GM19397 (cell line): ENCODE results near the gene TAB3.

Source experiments
- ATAC-seq: cut with Tn5 transposase; IDR thresholded peaks from one replicate; pipeline ENCODE4 v1.9.1; 2021; ENCODE audit warnings: mild to moderate bottlenecking, moderate library complexity; ENCODE audit not compliant: unreplicated experiment

The TAB3 gene

DNA sequence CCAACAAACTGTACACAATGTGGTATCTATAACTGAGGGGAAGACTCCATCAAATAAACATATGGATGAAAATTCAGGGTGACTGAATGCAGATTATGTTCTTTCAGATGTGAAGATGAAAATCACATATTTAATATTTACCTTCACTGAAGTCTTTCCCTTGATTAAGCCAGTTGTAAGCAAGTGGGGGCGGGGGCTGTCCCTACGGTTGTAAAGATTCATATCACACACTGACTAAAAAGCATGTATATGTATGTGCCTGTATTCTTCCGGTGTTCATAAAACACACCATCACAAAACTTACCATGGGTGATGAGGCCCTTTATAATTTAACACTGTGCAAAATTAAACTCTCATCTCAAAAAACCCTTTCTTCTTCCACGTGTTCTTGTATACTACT lies 1.3 kb downstream of the TAB3 start:
- ATAC-seq: no peak

- no peak for ATAC-seq
Measured at GRCh38 chrX:30887288-30887687, 1.8 kb downstream of the TAB3 start.

DNA sequence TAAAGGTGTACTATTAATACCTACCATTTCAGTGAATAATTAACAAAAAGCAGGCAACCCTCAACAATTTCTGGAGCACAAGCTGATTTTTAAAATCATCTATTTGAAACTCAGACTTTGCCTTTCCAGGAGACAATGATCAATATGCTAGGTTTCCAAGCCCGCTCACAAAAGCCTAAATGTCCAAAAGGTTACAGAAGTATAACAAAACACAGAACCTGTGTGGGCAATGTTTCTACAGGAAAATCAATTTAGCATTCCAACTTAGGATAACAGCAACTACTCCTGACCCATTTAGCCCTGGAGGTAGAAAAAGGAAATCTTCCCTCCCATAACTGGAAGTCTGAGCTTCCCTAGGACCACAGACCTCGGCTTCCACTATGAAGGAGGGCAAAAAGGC lies 3.9 kb downstream of the TAB3 start:
- no peak for ATAC-seq

DNA sequence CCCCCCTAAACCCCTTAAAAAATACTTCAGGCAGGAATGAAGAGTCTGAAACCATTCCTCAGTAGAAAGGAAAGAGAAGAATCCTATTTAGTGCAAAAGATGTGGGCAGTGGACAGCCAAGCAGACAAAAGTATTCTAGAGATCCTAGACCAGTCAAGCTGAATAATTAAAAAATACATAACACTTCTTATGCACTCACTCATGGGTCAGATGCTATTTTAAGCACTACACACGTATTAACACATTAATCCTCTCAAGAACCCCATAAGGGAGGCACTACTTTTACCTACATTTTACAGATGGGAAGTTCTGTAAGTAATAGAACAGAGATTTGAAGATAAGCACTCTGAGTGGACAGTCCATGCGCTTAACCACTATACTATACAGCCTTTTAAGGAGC lies 5.9 kb downstream of the TAB3 start:
- ATAC-seq: no peak

DNA sequence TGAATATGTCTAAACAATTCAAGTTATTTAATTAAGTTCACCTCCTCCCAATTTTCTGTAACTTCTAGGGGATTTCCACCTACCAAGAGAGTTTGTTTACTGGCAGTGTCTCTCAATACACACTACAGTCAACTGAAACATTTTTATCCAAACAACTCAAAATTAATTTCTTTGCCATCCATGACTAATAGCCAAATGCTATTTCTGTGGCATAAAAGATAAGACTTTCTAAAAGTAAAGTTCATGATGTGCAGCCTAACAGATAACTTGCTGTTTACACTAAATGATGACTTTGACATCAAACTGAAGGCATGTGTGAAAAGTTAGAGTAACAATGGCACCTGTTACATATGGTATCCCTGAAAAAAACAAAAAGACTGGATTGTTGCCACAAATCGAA lies 7.3 kb downstream of the TAB3 start:
- no peak for ATAC-seq

DNA sequence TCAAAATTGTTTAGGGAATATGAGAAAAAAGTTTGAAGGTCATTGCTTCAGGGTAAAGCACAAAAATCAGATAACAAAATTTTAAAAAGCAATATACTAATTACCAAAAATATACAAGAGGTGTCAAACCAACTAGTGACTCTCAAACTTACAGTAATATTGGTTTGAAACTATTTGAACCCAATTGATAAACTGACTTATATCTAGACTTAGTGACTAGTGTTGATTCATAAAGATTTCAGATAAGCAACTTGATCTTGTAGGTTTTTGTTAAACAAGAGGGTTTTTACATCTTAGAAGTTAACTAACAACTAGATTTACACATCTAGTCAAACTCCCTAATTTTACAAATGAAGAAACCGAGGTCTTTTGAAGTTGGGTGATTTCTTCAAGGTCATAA lies 7.7 kb downstream of the TAB3 start:
- no peak for ATAC-seq

GRCh38 chrX:30880058-30880457 lies 9.0 kb downstream of the TAB3 start:
- no peak for ATAC-seq

- no peak for ATAC-seq
Measured at GRCh38 chrX:30876367-30876766, 12.7 kb downstream of the TAB3 start.

DNA sequence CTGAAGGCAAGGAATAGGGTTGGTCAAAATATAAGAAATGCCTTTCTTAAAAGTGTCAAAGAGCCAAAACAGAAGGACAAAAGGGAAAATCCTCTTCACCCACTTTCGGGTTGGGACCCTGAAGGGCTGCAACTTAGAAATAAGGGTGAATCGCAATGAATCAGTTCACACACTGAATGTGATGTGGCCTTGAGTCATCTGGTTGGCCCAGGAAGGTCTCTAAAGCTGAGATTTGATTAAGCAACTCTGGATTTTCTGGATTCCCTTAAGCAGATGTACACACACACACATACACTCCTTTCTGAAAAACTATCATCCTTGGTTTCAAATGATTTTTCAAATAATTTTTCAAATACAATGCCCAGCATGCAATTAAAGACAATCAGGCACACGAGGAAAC lies 13.1 kb downstream of the TAB3 start:
- no peak for ATAC-seq

- no peak for ATAC-seq
Measured at GRCh38 chrX:30874851-30875250, 14.2 kb downstream of the TAB3 start.

DNA sequence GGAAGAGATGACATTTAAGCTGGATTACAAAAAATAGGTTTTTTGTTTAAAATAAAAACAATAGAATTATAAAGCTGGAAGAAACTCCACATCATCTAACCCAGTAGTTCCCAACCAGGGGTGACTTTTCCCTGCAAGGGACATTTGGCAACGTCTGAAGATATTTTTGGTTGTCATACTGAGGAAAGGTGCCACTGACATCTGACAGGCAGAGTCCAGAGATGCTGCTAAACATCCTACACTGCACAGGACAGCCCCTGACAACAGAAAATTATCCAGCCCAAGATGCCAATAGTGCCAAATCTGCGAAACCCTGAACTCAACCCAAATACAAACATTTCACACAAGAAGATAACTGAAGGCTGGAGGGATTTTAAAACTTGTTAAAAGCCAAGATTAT lies 18.5 kb downstream of the TAB3 start:
- ATAC-seq: no peak

DNA sequence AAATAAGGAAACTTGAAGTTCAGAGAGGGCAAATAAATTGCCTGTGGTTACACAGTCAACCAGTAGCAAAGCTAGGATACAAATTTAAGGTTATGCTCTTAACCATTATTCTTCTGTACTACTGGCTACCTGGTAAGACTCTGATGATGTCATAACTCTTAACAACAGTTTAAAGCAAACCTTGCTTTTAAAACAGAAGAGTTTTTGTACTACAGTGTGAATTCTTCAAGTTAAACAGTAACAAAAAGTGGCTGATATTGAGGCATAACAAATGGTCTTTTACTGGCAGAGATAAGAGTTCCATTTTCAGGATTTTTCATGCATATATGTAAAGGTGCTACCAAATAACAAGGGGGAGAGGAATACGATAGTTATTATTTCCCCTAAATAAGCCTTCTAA lies 23.4 kb downstream of the TAB3 start:
- no peak for ATAC-seq

GRCh38 chrX:30865015-30865414 lies 24.0 kb downstream of the TAB3 start:
- ATAC-seq: no peak

DNA sequence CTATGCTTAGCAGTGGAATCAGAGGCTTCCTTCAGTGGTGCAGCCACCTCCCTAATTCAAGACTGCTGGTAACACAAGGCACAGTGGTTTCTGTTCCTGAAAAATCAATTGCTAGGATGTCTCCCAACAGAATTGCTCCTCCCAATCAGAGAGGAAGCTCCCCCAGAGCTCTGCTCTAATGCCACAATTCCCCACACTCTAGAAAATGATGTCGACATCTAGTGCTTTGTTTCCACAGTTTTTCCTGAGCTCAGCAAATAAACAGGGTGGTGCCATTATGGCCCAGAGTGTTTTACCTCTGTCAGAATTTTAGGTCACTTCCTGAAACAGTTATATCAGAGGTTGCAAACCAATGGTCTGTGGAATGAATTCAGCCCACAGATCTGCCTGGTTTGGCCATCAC lies 24.7 kb downstream of the TAB3 start:
- ATAC-seq: no peak

- ATAC-seq: no peak
Measured at GRCh38 chrX:30863974-30864373, 25.1 kb downstream of the TAB3 start.

GRCh38 chrX:30858098-30858497 lies 31.0 kb downstream of the TAB3 start:
- ATAC-seq: no peak

- ATAC-seq: no peak
Measured at GRCh38 chrX:30851449-30851848, 37.6 kb downstream of the TAB3 start.

DNA sequence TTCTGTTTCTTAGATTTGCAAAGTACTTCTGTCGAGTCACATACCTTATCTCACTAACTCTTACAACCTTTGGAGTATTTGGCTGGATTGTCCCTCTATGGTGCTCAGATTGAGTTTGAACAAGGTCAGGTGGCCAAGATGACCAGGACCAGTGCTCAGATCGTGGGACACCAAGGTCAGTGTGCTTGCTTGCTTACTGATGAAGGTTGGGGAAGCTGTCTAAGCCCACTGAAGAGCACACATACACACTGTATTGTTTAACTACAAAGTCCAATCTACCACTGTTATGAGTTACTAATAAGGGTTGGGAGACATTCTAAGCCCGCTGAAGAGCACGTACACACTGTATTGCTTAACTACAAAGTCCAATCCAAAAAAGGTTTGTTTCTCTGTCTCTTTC lies 53.7 kb downstream of the TAB3 start:
- ATAC-seq: no peak

DNA sequence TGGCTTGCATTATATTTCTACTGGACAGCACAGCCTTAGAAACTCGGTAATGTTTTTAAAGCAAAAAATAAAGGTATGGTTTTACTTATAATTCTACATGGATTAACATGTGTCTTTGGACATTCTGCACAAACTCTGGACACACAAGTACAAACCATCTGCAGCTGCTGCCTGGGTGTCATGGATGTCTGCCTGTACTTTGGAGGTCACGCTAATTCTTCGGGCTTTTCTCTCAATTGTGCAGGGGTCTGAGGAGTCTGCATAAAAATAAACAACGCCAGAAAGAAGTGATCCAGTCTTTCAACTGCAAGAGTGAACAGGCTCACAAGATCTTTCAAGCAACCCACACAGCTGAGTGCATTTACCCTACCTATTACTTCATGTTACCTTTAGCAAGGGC lies 55.2 kb downstream of the TAB3 start:
- no peak for ATAC-seq

DNA sequence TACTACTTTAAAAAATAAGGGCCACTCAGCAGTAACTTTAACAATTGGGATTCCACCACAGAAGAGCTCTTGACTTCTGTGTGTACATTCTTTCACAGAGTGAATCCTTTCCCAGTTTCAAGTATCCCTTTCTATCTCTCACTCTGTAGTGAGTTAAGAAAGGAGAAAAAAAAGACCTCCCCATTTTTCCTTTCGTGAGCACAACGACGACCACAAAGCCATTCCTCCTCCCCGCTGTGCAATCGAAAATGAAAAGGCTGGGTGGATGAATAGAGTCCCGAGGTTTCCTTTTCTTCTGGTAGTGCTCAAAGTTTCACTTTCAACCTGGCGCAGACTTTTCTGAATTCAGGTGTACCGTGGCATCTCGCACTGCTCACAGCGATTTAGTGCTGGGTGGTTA lies 58.0 kb downstream of the TAB3 start:
- ATAC-seq: peak; percentile 94

- no peak for ATAC-seq
Measured at GRCh38 chrX:30830326-30830943, 58.6 kb downstream of the TAB3 start.

GRCh38 chrX:30824275-30824674 lies 64.8 kb downstream of the TAB3 start:
- no peak for ATAC-seq

GRCh38 chrX:30822764-30823163 lies 66.3 kb downstream of the TAB3 start:
- no peak for ATAC-seq
